Ovary (tissue), 9 donors: ENCODE measurements around the gene WDR90. TPM values are rescaled to one million over a fixed set of nuclear protein-coding genes. Genes with fewer than 3 reads are reported as not detected.

Experiments
- DNase-seq, 5 donors: peaks; one replicate each; pipeline ENCODE4 v3.0.0-alpha.2; 2019 to 2020
- H3K27ac ChIP-seq, 2 donors: fragments of 200-600 bp; one replicate each; pipeline versions ENCODE4 v1.5.1 to v1.8.0; 2019 to 2022
- H3K27me3 ChIP-seq: fragments of 200-600 bp; one replicate; pipeline ENCODE4 v1.8.0; 2022
- H3K36me3 ChIP-seq: fragments of 200-600 bp; sonication (generic); one replicate; pipeline ENCODE4 v1.5.1; 2019
- H3K4me1 ChIP-seq: one replicate; pipeline ENCODE4 v1.8.1; 2013; ENCODE audit warnings: mild to moderate bottlenecking, moderate library complexity; ENCODE audit not compliant: insufficient read depth
- H3K4me3 ChIP-seq: fragments of 200-600 bp; sonication (generic); one replicate; pipeline ENCODE4 v1.5.1; 2017
- H3K9me3 ChIP-seq, 2 donors: fragments of 200-600 bp in 1 of 2; sonication (generic) in 1 of 2; one replicate each; pipeline versions ENCODE4 v1.5.1 to v1.8.1; 2013 to 2019; ENCODE audit warnings: mild to moderate bottlenecking in 1 of 2, moderate library complexity in 1 of 2
- EP300 ChIP-seq: sonication (generic); formaldehyde crosslinking; IDR thresholded peaks from one replicate; pipeline ENCODE4 v1.6.1; 2017; ENCODE audit warnings: antibody characterized with exemption
- POLR2A ChIP-seq: fragments of 450-650 bp; IDR thresholded peaks from one replicate; pipeline ENCODE4 v1.6.1; 2017; ENCODE audit warnings: antibody characterized with exemption, mild to moderate bottlenecking, moderate library complexity
- WGBS, 3 donors: extraction: QIAGEN DNeasy Blood & Tissue Kit in 1 of 3; methylation state at CpG; one replicate each; pipeline versions ENCODE4 v1.1.5 to v1.1.7; 2013 to 2017; 5-methylcytosine and 5-hydroxymethylcytosine counted together
- intact Hi-C, 4 donors: fragments of 100-400 bp; cut with DNase I; formaldehyde crosslinking; loops; one replicate each; pipeline versions ENCODE4 v1.11.0 to v1.15.1; 2022 to 2023
- polyA plus RNA-seq, 2 donors: library from polyadenylated mRNA; stranded (reverse); fragments of 200-250 nt in 1 of 2; fragments of 350-450 nt in 1 of 2; fragmentation: Illumina TruSeq in 1 of 2; extraction: RNeasy Lipid Tissue Mini Kit (QIAGEN cat#74804) in 1 of 2; gene quantifications; one replicate each; pipeline ENCODE4 v1.2.3, GENCODE V29; 2013 to 2014
- total RNA-seq, 7 donors: library from RNA; depleted of rRNA in 2 of 7; stranded (reverse); fragments of >200 nt in 2 of 7; fragmentation: NEBNext Ultra II Directional in 3 of 7; extraction: Animal tissue kit (Norgen Biotek cat#: 25700) in 3 of 7; gene quantifications; one replicate each; pipeline versions ENCODE4 v1.1.0 to v1.2.4, GENCODE V29; 2016 to 2023
- TF ChIP-seq, protein P1 (sequence below), 3 donors: fragments of 450-650 bp in 2 of 3; fragments of 200-600 bp in 1 of 3; IDR thresholded peaks; one replicate each; pipeline versions ENCODE4 v1.5.1 to v1.8.0; 2016 to 2022; ENCODE audit warnings: antibody characterized with exemption in 3 of 3, mild to moderate bottlenecking in 1 of 3
- donor health status: DM: no; HTN: no; CAD: no; lungs with moderate emphysema.
- donor health status: DM: no; HTN: no; CAD: no.
- donor health status: Bipolar disorder and iron deficiency.
- donor health status: DM: yes; HTN: yes; CAD: no.
- donor health status: DM: no; HTN: no; CAD: no.
- donor health status: DM: yes; HTN: yes; CAD: no.

Gene WDR90
- total and polyA plus RNA-seq, 9 donors = 1.4 to 58.2 (median 37.1) TPM

DNA sequence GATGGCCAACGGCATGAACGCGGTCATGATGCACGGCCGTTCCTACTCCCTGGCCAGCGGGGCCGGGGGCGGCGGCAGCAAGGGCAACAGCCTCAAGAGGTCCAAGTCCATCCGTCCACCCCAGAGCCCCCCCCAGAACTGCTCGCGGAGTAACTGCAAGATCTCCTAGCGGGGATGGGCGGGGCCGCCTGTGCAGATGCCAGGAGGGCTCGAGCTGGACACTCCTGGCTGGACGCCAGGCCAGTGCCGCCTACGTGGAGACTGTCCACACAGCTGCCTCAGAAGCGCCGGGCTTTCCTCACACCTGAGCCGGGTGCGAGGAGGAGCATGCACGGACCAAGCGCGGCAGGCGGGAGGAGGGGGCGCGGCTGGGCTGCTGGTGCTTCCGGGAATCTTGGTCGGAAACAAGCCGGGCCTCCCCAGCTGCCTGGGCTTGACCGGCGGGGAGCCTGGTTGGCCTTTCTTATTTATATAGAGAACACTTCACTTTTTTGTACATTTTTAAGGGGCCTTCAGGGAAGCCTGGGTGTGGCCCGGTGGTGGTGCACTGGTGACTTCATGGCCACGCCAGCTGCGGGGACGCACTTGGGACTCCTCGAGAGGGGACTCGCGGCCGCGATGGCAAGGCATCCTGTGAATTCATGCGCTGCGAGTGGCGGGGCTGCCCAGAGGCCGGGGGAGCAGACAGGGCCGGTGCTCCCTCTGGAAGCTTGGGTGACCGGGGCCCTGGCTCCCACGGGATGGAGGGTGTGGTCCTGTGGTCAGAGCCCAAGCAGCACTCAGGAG, 21.5 kb upstream of the WDR90 start:
- intact Hi-C loops = loop anchor here in 1 of 4 donors (5.0 kb wide), 1 partner anchor 35 kb away; the partner anchor contains the start of gene RAB40C
- DNase-seq = peak; percentile 46 to 70 (median 61)
- Histone ChIP-seq H3K4me1 (peaks cover 16% of the 10 kb centered on the region), H3K27ac (no peak overlapping the region), H3K4me3 (no peak overlapping the region), H3K9me3 (no peaks in the 10 kb centered on the region), H3K36me3 (no peaks in the 10 kb centered on the region), H3K27me3 (no peaks in the 10 kb centered on the region)
- TF ChIP-seq POLR2A = no peak
- WGBS, 3 donors = 82 to 86% (median 83%) methylated on average over 50 of the region's 50 CpGs

DNA sequence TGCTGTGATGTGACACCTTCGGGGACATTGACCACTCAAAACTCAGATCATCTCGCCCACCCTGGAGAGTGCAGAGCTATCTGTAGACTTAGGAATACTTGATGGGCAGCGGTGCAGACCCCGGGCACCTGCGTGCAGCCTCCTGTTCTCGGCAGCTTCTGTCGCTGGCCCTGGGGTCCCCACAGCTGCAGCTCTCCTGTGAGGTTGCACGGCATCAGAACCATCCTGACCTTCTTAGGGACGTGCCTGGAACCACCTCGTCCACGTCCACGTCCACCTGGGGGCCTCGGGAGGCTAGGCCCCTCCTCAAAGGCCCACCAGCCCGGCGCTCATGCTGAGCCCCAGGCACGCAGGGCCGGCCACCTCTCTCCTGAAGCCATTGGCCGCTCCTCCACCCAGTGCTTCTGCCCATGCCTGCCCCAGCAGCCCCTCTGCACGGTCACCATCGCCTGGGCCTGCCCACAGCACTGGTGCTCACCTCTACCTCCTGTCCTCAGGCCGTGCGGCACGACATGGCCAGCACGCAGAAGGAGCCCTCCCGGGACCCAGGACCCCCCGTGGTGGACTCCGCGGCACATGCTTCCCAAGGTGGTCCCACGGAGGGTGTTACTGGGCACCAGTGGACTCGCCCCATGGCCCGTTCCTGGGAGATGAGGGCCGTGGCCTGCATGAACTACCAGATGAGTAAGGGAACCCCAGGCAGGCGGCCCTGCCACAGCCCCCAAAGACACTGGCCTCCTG, 20.7 kb upstream of the WDR90 start:
- intact Hi-C loops = loop anchor here in 1 of 4 donors (5.0 kb wide), 1 partner anchor 36 kb away; the partner anchor contains the start of gene RAB40C
- H3K4me1 ChIP-seq = peaks cover 16% of the 10 kb centered on the region
- H3K36me3 ChIP-seq = no peaks in the 10 kb centered on the region
- peak in 1 of 5 donors; percentile 34 for DNase-seq
- H3K27ac ChIP-seq = no peak overlapping the region
- TF ChIP-seq, protein P1, sequence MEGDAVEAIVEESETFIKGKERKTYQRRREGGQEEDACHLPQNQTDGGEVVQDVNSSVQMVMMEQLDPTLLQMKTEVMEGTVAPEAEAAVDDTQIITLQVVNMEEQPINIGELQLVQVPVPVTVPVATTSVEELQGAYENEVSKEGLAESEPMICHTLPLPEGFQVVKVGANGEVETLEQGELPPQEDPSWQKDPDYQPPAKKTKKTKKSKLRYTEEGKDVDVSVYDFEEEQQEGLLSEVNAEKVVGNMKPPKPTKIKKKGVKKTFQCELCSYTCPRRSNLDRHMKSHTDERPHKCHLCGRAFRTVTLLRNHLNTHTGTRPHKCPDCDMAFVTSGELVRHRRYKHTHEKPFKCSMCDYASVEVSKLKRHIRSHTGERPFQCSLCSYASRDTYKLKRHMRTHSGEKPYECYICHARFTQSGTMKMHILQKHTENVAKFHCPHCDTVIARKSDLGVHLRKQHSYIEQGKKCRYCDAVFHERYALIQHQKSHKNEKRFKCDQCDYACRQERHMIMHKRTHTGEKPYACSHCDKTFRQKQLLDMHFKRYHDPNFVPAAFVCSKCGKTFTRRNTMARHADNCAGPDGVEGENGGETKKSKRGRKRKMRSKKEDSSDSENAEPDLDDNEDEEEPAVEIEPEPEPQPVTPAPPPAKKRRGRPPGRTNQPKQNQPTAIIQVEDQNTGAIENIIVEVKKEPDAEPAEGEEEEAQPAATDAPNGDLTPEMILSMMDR (IDR thresholded peaks at IDR 0.05) = no peak
- no peak for TF ChIP-seq POLR2A
- no peak for TF ChIP-seq EP300
- H3K27me3 ChIP-seq = no peaks in the 10 kb centered on the region
- WGBS, 3 donors = 88 to 93% (median 91%) methylated on average over 30 to 33 of the region's 33 CpGs
- no peaks in the 10 kb centered on the region for H3K9me3 ChIP-seq
- H3K4me3 ChIP-seq = no peak overlapping the region

DNA sequence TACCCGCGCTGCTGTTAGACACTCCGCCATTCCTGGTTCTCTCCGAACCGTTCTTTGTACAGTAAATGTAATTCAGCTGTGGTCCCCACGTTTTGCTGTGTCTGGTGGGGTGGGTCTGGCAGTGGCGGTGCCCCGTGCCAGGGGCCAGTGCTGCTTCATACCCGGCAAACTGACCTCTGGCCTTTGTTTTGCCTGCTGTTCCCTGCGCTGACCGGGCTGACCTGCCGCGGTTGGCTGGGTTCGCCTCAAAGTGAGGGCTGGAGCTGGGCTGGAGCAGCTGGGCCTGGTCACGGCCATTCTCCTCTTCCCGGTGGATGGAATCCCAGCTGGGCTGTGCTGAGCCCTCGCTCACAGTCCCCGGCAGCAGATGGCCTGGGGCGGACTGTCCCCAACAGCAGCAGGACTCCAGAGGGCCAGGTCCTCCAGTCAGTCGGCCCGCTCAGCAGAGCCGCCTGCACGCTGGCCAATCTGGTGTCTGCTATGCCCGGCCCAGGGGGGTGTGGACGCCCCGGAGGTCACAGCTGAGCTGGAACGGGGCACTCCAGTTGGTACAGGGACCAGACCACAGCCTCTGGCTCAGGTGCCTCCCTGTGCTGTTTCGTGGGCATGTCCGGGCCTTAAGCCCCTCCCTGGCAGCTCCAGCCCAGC, 19.9 kb upstream of the WDR90 start:
- 50 to 65% (median 53%) methylated on average over 25 to 29 of the region's 29 CpGs for WGBS, 3 donors
- TF ChIP-seq POLR2A = no peak
- TF ChIP-seq EP300 = no peak
- TF ChIP-seq, protein P1 (IDR thresholded peaks at IDR 0.05) = no peak
- peaks cover 16% of the 10 kb centered on the region for H3K4me1 ChIP-seq
- intact Hi-C loops = loop anchor here in 1 of 4 donors (5.0 kb wide), 1 partner anchor 37 kb away; the partner anchor contains the start of gene RAB40C
- H3K27ac ChIP-seq = peak overlapping the region in 1 of 2 donors; percentile 25
- H3K4me3 ChIP-seq = no peak overlapping the region
- peak in 3 of 5 donors; percentile 38 to 53 (median 42) for DNase-seq
- H3K36me3 ChIP-seq = no peaks in the 10 kb centered on the region
- H3K27me3 ChIP-seq = no peaks in the 10 kb centered on the region
- H3K9me3 ChIP-seq = no peaks in the 10 kb centered on the region

DNA sequence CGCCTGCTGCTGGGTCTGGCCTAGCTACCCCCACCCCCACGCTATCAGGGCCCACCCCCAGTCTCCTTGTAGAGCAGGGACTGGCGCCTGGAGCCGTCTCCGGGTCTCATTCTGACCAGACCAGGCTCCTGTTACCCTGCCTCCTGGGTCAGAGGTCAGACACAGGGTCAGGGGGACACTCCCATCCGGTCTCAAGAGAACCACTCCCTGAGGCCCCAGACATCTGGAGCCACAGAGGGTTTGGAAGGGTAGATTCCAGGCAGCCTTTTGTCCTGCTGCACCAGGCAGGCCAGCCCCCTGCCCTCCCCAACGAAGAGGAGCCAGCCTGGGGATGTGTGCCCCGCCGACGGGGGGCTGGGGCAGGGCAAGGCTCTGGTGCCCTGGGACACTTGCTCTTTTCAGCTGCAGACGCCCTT, 19.3 kb upstream of the WDR90 start:
- WGBS, 3 donors = 39 to 58% (median 42%) methylated on average over 11 of the region's 11 CpGs
- intact Hi-C loops = loop anchor here in 2 of 4 donors (5.0 to 10.0 kb wide), 2 partner anchors 38 to 1335 kb away; partner anchors contain the start of genes RAB40C (in 1 of the 2), RNF151 (in 1 of the 2) and RPS2 (in 1 of the 2)
- TF ChIP-seq, protein P1 (IDR thresholded peaks at IDR 0.05) = no peak
- TF ChIP-seq POLR2A (no peak), EP300 (no peak)
- Histone ChIP-seq H3K27ac (peak overlapping the region; percentile 12 to 25), H3K36me3 (no peaks in the 10 kb centered on the region), H3K9me3 (no peaks in the 10 kb centered on the region), H3K4me3 (no peak overlapping the region), H3K4me1 (peaks cover 16% of the 10 kb centered on the region), H3K27me3 (no peaks in the 10 kb centered on the region)
- peak in 3 of 5 donors; percentile 31 to 53 (median 42) for DNase-seq
